CD4-positive, alpha-beta memory T cell (primary cell): ENCODE results near the gene SUOX. TPM values are rescaled to one million over a fixed set of nuclear protein-coding genes. Genes with fewer than 3 reads are reported as not detected.
A peak's percentile ranks its signal among the peaks of the same experiment; 100 is the strongest.

Experiments
- CTCF ChIA-PET: fragments of 350-600 bp; sonication (Branson Sonifier 250); formaldehyde crosslinking; loops from one replicate; lab custom pipeline; 2021; ENCODE audit warnings: inconsistent platforms; ENCODE audit not compliant: partially characterized antibody; lab: Charles Lee
- POLR2A ChIA-PET: fragments of 350-600 bp; sonication (Branson Sonifier 250); formaldehyde crosslinking; loops from one replicate; lab custom pipeline; 2021; ENCODE audit not compliant: partially characterized antibody; lab: Charles Lee
- DNase-seq, 5 donors: peaks; one replicate each; pipeline versions ENCODE4 v3.0.0 to v3.0.0-alpha.2; 2020 to 2022; ENCODE audit warnings: mixed read lengths in 1 of 5
- H3K27ac ChIP-seq: one replicate; pipeline ENCODE4 v1.7.0; 2013; ENCODE audit warnings: low read depth, low read length
- H3K27me3 ChIP-seq: 2 replicates; pipeline ENCODE4 v1.7.0; 2013; ENCODE audit warnings: mild to moderate bottlenecking, low read length, moderate library complexity; ENCODE audit not compliant: insufficient read depth
- H3K36me3 ChIP-seq: 2 replicates; pipeline ENCODE4 v1.7.0; 2013; ENCODE audit warnings: mild to moderate bottlenecking, low read length, moderate library complexity; ENCODE audit not compliant: insufficient read depth
- H3K4me1 ChIP-seq: 2 replicates; pipeline ENCODE4 v1.7.0; 2013; ENCODE audit warnings: mild to moderate bottlenecking, low read length, moderate library complexity; ENCODE audit not compliant: insufficient read depth
- H3K4me3 ChIP-seq, 2 donors: one replicate each; pipeline ENCODE4 v1.7.0; 2013; ENCODE audit warnings: low read length in 2 of 2, mild to moderate bottlenecking in 1 of 2
- H3K9me3 ChIP-seq, 2 donors: one replicate each; pipeline ENCODE4 v1.7.0; 2013; ENCODE audit warnings: low read length in 2 of 2, control low read depth in 1 of 2; ENCODE audit not compliant: control insufficient read depth in 1 of 2
- H3K27ac Mint-ChIP-seq, 7 donors: one replicate each; pipeline ENCODE4 v1.8.0; 2020 to 2021; ENCODE audit warnings: mixed read lengths in 7 of 7, mild to moderate bottlenecking in 6 of 7, inconsistent platforms in 3 of 7, moderate library complexity in 3 of 7
- H3K27me3 Mint-ChIP-seq, 2 donors: one replicate each; pipeline ENCODE4 v1.8.0; 2020 to 2021; ENCODE audit warnings: mixed read lengths in 2 of 2
- H3K36me3 Mint-ChIP-seq, 2 donors: one replicate each; pipeline ENCODE4 v1.8.0; 2020 to 2021; ENCODE audit warnings: mixed read lengths in 2 of 2, inconsistent platforms in 1 of 2, mild to moderate bottlenecking in 1 of 2
- H3K4me1 Mint-ChIP-seq, 4 donors: one replicate each; pipeline ENCODE4 v1.8.0; 2020 to 2021; ENCODE audit warnings: mixed read lengths in 4 of 4, mild to moderate bottlenecking in 1 of 4
- H3K4me3 Mint-ChIP-seq, 8 donors: one replicate each; pipeline ENCODE4 v1.8.0; 2020 to 2021; ENCODE audit warnings: mixed read lengths in 8 of 8, mild to moderate bottlenecking in 7 of 8, moderate library complexity in 6 of 8, inconsistent platforms in 3 of 8
- H3K9me3 Mint-ChIP-seq, 8 donors: one replicate each; pipeline ENCODE4 v1.8.0; 2020 to 2021; ENCODE audit warnings: mixed read lengths in 8 of 8, mild to moderate bottlenecking in 5 of 8, inconsistent platforms in 3 of 8, moderate library complexity in 1 of 8
- intact Hi-C: fragments of 100-400 bp; cut with micrococcal nuclease; formaldehyde crosslinking; loops from one replicate; pipeline ENCODE4 v1.15.1; 2023
- polyA plus RNA-seq, 2 donors: library from polyadenylated mRNA; unstranded; fragments of 300-500 nt; fragmentation: Illumina TruSeq; gene quantifications; one replicate each; pipeline ENCODE4 v1.2.3, GENCODE V29; 2021
- total RNA-seq, 2 experiments: library from RNA; stranded (reverse); gene quantifications; one replicate each; pipeline ENCODE4 v1.2.3, GENCODE V29; 2021

The SUOX gene
- total and polyA plus RNA-seq, 4 experiments from 2014 or later, result 5.4 to 5.9 TPM; not detected in 2

GRCh38 chr12:56013482-56013881 is 16.4 kb downstream of the SUOX start:
- ChIA-PET CTCF (interaction anchor here (1.0 to 1.8 kb wide), 2 partner anchors 16 to 18 kb away, joined by 3 to 9 read pairs; no protein-coding TSS in a partner anchor), POLR2A (interaction anchor here (0.8 to 1.6 kb wide), 2 partner anchors 27 to 232 kb away, joined by 3 read pairs; no protein-coding TSS in a partner anchor)
- Mint-ChIP-seq H3K4me1 (peaks cover 0 to 6% (median 4%) of the 10 kb centered on the region in 4 donors), H3K27ac (peak overlapping the region in 1 of 7 donors; percentile 32), H3K4me3 (no peak overlapping the region), H3K9me3 (no peaks in the 10 kb centered on the region), H3K36me3 (peaks cover 6 to 10% of the 10 kb centered on the region in 2 donors), H3K27me3 (no peaks in the 10 kb centered on the region)
- no peaks in the 10 kb centered on the region for H3K27me3 ChIP-seq
- H3K4me1 ChIP-seq, result no peaks in the 10 kb centered on the region
- no peak overlapping the region for H3K27ac ChIP-seq
- H3K4me3 ChIP-seq, result no peak overlapping the region
- H3K36me3 ChIP-seq, result no peaks in the 10 kb centered on the region
- DNase-seq, result no peak
- intact Hi-C loops, result no loop called here
- H3K9me3 ChIP-seq, result no peaks in the 10 kb centered on the region

- H3K27me3 Mint-ChIP-seq, result no peaks in the 10 kb centered on the region
- DNase-seq, result no peak
- H3K27me3 ChIP-seq, result no peaks in the 10 kb centered on the region
- no peaks in the 10 kb centered on the region for H3K9me3 ChIP-seq
- no peaks in the 10 kb centered on the region for H3K4me1 ChIP-seq
- no peak overlapping the region for H3K27ac Mint-ChIP-seq
- H3K36me3 Mint-ChIP-seq, result peaks cover 3 to 10% of the 10 kb centered on the region in 2 donors
- H3K9me3 Mint-ChIP-seq, result no peaks in the 10 kb centered on the region
- POLR2A ChIA-PET, result interaction anchor here (0.8 to 1.6 kb wide), 2 partner anchors 27 to 233 kb away, joined by 3 read pairs; no protein-coding TSS in a partner anchor
- no peaks in the 10 kb centered on the region for H3K36me3 ChIP-seq
- no peak overlapping the region for H3K4me3 Mint-ChIP-seq
- CTCF ChIA-PET, result interaction anchor here (0.7 to 1.8 kb wide), 3 partner anchors 15 to 1228 kb away, joined by 3 to 9 read pairs (median 3); no protein-coding TSS in a partner anchor
- peaks cover 0 to under 1% (median 0%) of the 10 kb centered on the region in 4 donors for H3K4me1 Mint-ChIP-seq
- H3K27ac ChIP-seq, result no peak overlapping the region
- no peak overlapping the region for H3K4me3 ChIP-seq
- intact Hi-C loops, result no loop called here
Observed at GRCh38 chr12:56014205-56014604, 17.1 kb downstream of the SUOX start.

DNA sequence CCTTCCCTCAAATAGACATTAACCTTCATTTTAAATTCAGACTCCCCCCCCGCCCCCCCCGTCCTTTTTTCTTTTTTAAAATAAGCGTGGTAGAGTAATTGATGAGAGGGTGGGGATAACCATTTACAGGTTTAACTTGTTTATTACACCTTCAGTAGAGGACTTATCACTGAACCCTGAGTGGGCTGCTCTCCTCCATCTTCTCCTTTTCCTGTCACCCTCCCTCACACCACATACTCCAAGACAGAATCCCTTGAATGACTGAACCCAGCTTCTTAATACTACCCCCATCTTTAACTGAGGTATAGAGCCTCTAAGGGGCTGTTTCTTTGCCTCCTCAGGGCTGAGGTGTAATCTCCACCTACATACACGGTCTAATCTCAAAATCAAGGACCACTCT is 20.1 kb downstream of the SUOX start:
- H3K27ac Mint-ChIP-seq, result no peak overlapping the region
- DNase-seq, result no peak
- Histone ChIP-seq H3K27me3 (no peaks in the 10 kb centered on the region), H3K4me1 (peaks cover 26% of the 10 kb centered on the region), H3K27ac (no peak overlapping the region), H3K9me3 (no peaks in the 10 kb centered on the region), H3K4me3 (no peak overlapping the region), H3K36me3 (no peaks in the 10 kb centered on the region)
- peaks cover 12 to 25% (median 20%) of the 10 kb centered on the region in 4 donors for H3K4me1 Mint-ChIP-seq
- no peaks in the 10 kb centered on the region for H3K27me3 Mint-ChIP-seq
- H3K4me3 Mint-ChIP-seq, result no peak overlapping the region
- intact Hi-C loops, result no loop called here
- ChIA-PET CTCF (interaction anchor here (1.4 kb wide), 1 partner anchor 10 kb away, joined by 4 read pairs; no protein-coding TSS in a partner anchor), POLR2A (no interaction called here)
- H3K36me3 Mint-ChIP-seq, result peaks cover 3 to 5% of the 10 kb centered on the region in 2 donors
- no peaks in the 10 kb centered on the region for H3K9me3 Mint-ChIP-seq

GRCh38 chr12:56018356-56018755 is 21.3 kb downstream of the SUOX start:
- Histone ChIP-seq H3K9me3 (no peaks in the 10 kb centered on the region), H3K27ac (no peak overlapping the region), H3K27me3 (no peaks in the 10 kb centered on the region), H3K4me3 (no peak overlapping the region), H3K4me1 (peaks cover 32% of the 10 kb centered on the region), H3K36me3 (no peaks in the 10 kb centered on the region)
- peak overlapping the region in 1 of 8 donors; percentile 42 for H3K4me3 Mint-ChIP-seq
- H3K4me1 Mint-ChIP-seq, result peaks cover 13 to 32% (median 23%) of the 10 kb centered on the region in 4 donors
- H3K9me3 Mint-ChIP-seq, result no peaks in the 10 kb centered on the region
- H3K36me3 Mint-ChIP-seq, result peaks cover 3 to 5% of the 10 kb centered on the region in 2 donors
- ChIA-PET POLR2A (interaction anchor here (1.5 kb wide), 1 partner anchor 12 kb away, joined by 4 read pairs; no protein-coding TSS in a partner anchor), CTCF (interaction anchor here (2.9 kb wide), 1 partner anchor 23 kb away, joined by 16 read pairs; no protein-coding TSS in a partner anchor)
- no peak for DNase-seq
- H3K27ac Mint-ChIP-seq, result peak overlapping the region in 1 of 7 donors; percentile 44
- intact Hi-C loops, result no loop called here
- H3K27me3 Mint-ChIP-seq, result no peaks in the 10 kb centered on the region

- H3K4me1 ChIP-seq, result peaks cover 32% of the 10 kb centered on the region
Observed at GRCh38 chr12:56020423-56021184, 23.5 kb downstream of the SUOX start, which contains the start of gene IKZF4. IKZF4 (plus strand) TSS chr12:56021043; CDS start chr12:56021494, 451 bp downstream.

GRCh38 chr12:56021889-56022497 is 24.9 kb downstream of the SUOX start:
- H3K27me3 ChIP-seq, result no peaks in the 10 kb centered on the region
- no peaks in the 10 kb centered on the region for H3K9me3 Mint-ChIP-seq
- CTCF ChIA-PET, result interaction anchor here (0.8 to 1.1 kb wide), 3 partner anchors 24 to 59 kb away, joined by 3 to 5 read pairs (median 3); partner anchors contain the start of gene SUOX
- H3K36me3 Mint-ChIP-seq, result peaks cover 9 to 14% of the 10 kb centered on the region in 2 donors
- intact Hi-C loops, result no loop called here
- peak overlapping the region; percentile 89 to 94 (median 90) for H3K4me3 Mint-ChIP-seq
- DNase-seq, result no peak
- H3K4me1 ChIP-seq, result peaks cover 32% of the 10 kb centered on the region
- peaks cover 4% of the 10 kb centered on the region for H3K36me3 ChIP-seq
- no peaks in the 10 kb centered on the region for H3K9me3 ChIP-seq
- peak overlapping the region; percentile 31 to 94 (median 92) for H3K27ac Mint-ChIP-seq
- peak overlapping the region in 1 of 2 donors; percentile 51 for H3K4me3 ChIP-seq
- peak overlapping the region; percentile 55 for H3K27ac ChIP-seq
- no peaks in the 10 kb centered on the region for H3K27me3 Mint-ChIP-seq
- POLR2A ChIA-PET, result interaction anchor here (0.6 to 1.9 kb wide), 10 partner anchors 14 to 292 kb away, joined by 3 to 9 read pairs (median 3); partner anchors contain the start of genes MYL6, ORMDL2, RAB5B and SARNP
- H3K4me1 Mint-ChIP-seq, result peaks cover 16 to 36% (median 26%) of the 10 kb centered on the region in 4 donors

More at GRCh38 chr12:56020423-56021184, 23.5 kb downstream of the SUOX start, which contains the start of gene IKZF4:
- H3K36me3 ChIP-seq, result no peaks in the 10 kb centered on the region
- intact Hi-C loops, result no loop called here
- H3K9me3 ChIP-seq, result no peaks in the 10 kb centered on the region
- Mint-ChIP-seq H3K36me3 (peaks cover 9% of the 10 kb centered on the region in 2 donors), H3K4me1 (peaks cover 16 to 36% (median 26%) of the 10 kb centered on the region in 4 donors), H3K4me3 (peak within 1 kb of the TSS; percentile 89 to 94 (median 90)), H3K9me3 (no peaks in the 10 kb centered on the region), H3K27me3 (no peaks in the 10 kb centered on the region), H3K27ac (peak within 1 kb of the TSS; percentile 65 to 94 (median 92))
- H3K4me3 ChIP-seq, result peak within 1 kb of the TSS; percentile 34 to 51
- CTCF ChIA-PET, result interaction anchor here (0.8 to 2.9 kb wide), 4 partner anchors 12 to 282 kb away, joined by 3 to 16 read pairs (median 3); no protein-coding TSS in a partner anchor
- no peak for DNase-seq
- H3K27ac ChIP-seq, result peak within 1 kb of the TSS; percentile 55
- POLR2A ChIA-PET, result interaction anchor here (0.7 to 1.9 kb wide), 8 partner anchors 10 to 291 kb away, joined by 3 to 9 read pairs (median 4); partner anchors contain the start of genes PA2G4, RAB5B and SUOX
- H3K27me3 ChIP-seq, result no peaks in the 10 kb centered on the region
